CD4-positive, alpha-beta T cell treated with Interleukin-2 at 100 ng/mL for 4 hours (primary cell): ENCODE measurements around the gene FGF4.
"Not testable (repeated sequence)": the region's sequence is repeated elsewhere in the genome, so short reads cannot be mapped to it uniquely, and the experiment has no call there.

Experiments used
- DNase-seq: peaks from one replicate; pipeline ENCODE4 v3.0.0-alpha.2; 2020; ENCODE audit warnings: low spot score

Gene FGF4

GRCh38 chr11:69773626-69774353 lies 1.4 kb downstream of the FGF4 start:
- DNase-seq, result no peak

GRCh38 chr11:69771466-69771865 lies 3.7 kb downstream of the FGF4 start:
- DNase-seq, result no peak

GRCh38 chr11:69770540-69770939 lies 4.6 kb downstream of the FGF4 start:
- DNase-seq, result no peak

- no peak for DNase-seq
Measured at GRCh38 chr11:69765498-69765995, 9.6 kb downstream of the FGF4 start.

GRCh38 chr11:69764918-69765317 lies 10.2 kb downstream of the FGF4 start:
- not testable (repeated sequence) for DNase-seq

GRCh38 chr11:69760319-69760718 lies 14.8 kb downstream of the FGF4 start:
- no peak for DNase-seq

- no peak for DNase-seq
Measured at GRCh38 chr11:69752890-69753289, 22.3 kb downstream of the FGF4 start.

- no peak for DNase-seq
Measured at GRCh38 chr11:69750875-69751597, 24.1 kb downstream of the FGF4 start.

- DNase-seq, result no peak
Measured at GRCh38 chr11:69750108-69750850, 24.9 kb downstream of the FGF4 start.

GRCh38 chr11:69748637-69749036 lies 26.5 kb downstream of the FGF4 start:
- no peak for DNase-seq

- DNase-seq, result no peak
Measured at GRCh38 chr11:69746752-69747742, 28.1 kb downstream of the FGF4 start.

- DNase-seq, result no peak
Measured at GRCh38 chr11:69746140-69746539, 29.0 kb downstream of the FGF4 start.

- no peak for DNase-seq
Measured at GRCh38 chr11:69745201-69745600, 29.9 kb downstream of the FGF4 start.

GRCh38 chr11:69744435-69744834 lies 30.7 kb downstream of the FGF4 start:
- no peak for DNase-seq

- DNase-seq, result no peak
Measured at GRCh38 chr11:69734841-69735240, 40.3 kb downstream of the FGF4 start.

- DNase-seq, result no peak
Measured at GRCh38 chr11:69734367-69734766, 40.8 kb downstream of the FGF4 start.

- DNase-seq, result no peak
Measured at GRCh38 chr11:69732910-69733309, 42.2 kb downstream of the FGF4 start.

GRCh38 chr11:69731110-69731509 lies 44.0 kb downstream of the FGF4 start:
- DNase-seq, result no peak

- no peak for DNase-seq
Measured at GRCh38 chr11:69730500-69730899, 44.6 kb downstream of the FGF4 start.

GRCh38 chr11:69729252-69729651 lies 45.9 kb downstream of the FGF4 start:
- DNase-seq, result no peak

GRCh38 chr11:69727266-69727665 lies 47.9 kb downstream of the FGF4 start:
- no peak for DNase-seq

GRCh38 chr11:69726481-69726880 lies 48.7 kb downstream of the FGF4 start:
- no peak for DNase-seq
